IMR-90 (cell line): ENCODE results near the gene CARMIL1. TPM values are rescaled to one million over a fixed set of nuclear protein-coding genes. Genes with fewer than 3 reads are reported as not detected.

Experiments used
- ATAC-seq: fragments of 200-7000 bp; cut with Tn5 transposase; 2 replicates; pipeline ENCODE4 v1.9.1; 2020; ENCODE audit warnings: low read depth, mild to moderate bottlenecking, moderate library complexity
- BruUV-seq: library from RNA; stranded (reverse); fragments of 400-500 nt; replicated peaks from 2 replicates; lab custom pipeline; 2021; lab: Mats Ljungman, UMichigan
- CTCF ChIA-PET: fragments of 300-600 bp; formaldehyde crosslinking; extraction: SDS; loops from one replicate; lab custom pipeline; 2021; ENCODE audit warnings: antibody characterized with exemption; lab: Yijun Ruan, JAX
- POLR2A ChIA-PET: fragments of 300-600 bp; sonication (Branson Sonifier 250); formaldehyde crosslinking; loops from one replicate; lab custom pipeline; 2022; ENCODE audit warnings: antibody characterized with exemption; ENCODE audit not compliant: unreplicated experiment; lab: Charles Lee
- DNase-seq: peaks from one replicate; pipeline ENCODE4 v3.0.0; 2013
- H2AFZ ChIP-seq: replicated peaks from 2 replicates; pipeline ENCODE3; 2013; ENCODE audit warnings: low read length, mild to moderate bottlenecking; ENCODE audit not compliant: poor library complexity
- H2AK5ac ChIP-seq: 2 replicates; pipeline ENCODE4 v1.6.1; 2013; ENCODE audit warnings: low read depth, low read length, inconsistent platforms
- H2AK9ac ChIP-seq: replicated peaks from 2 replicates; pipeline ENCODE3; 2013; ENCODE audit warnings: mild to moderate bottlenecking, low read depth, low read length, moderate library complexity; ENCODE audit not compliant: poor library complexity
- H2BK120ac ChIP-seq: 2 replicates; pipeline ENCODE4 v1.6.1; 2013; ENCODE audit warnings: low read depth, low read length, inconsistent platforms
- H2BK15ac ChIP-seq: 3 replicates; pipeline ENCODE4 v1.6.1; 2013; ENCODE audit warnings: low read depth, low read length, inconsistent platforms
- H2BK20ac ChIP-seq: 2 replicates; pipeline ENCODE4 v1.6.1; 2013; ENCODE audit warnings: low read depth, mild to moderate bottlenecking, inconsistent platforms, low read length, moderate library complexity
- H2BK5ac ChIP-seq: 2 replicates; pipeline ENCODE4 v1.6.1; 2013; ENCODE audit warnings: mild to moderate bottlenecking, low read depth, low read length, inconsistent platforms; ENCODE audit not compliant: poor library complexity, severe bottlenecking
- H3K14ac ChIP-seq: replicated peaks from 2 replicates; pipeline ENCODE4 v1.6.1; 2013; ENCODE audit warnings: low read depth, low read length, inconsistent platforms
- H3K18ac ChIP-seq: 2 replicates; pipeline ENCODE4 v1.6.1; 2013; ENCODE audit warnings: low read depth, low read length, control low read depth
- H3K23ac ChIP-seq: 2 replicates; pipeline ENCODE4 v1.6.1; 2013; ENCODE audit warnings: low read depth, low read length, inconsistent platforms
- H3K27ac ChIP-seq: 2 replicates; pipeline ENCODE4 v1.5.1; 2013; ENCODE audit warnings: mild to moderate bottlenecking, control low read depth, low read length; ENCODE audit not compliant: insufficient read depth
- H3K27me3 ChIP-seq: 2 replicates; pipeline ENCODE4 v1.6.1; 2013; ENCODE audit warnings: low read length; ENCODE audit not compliant: control insufficient read depth, insufficient read depth
- H3K36me3 ChIP-seq: 2 replicates; pipeline ENCODE4 v1.6.1; 2013; ENCODE audit warnings: low read length, mixed read lengths; ENCODE audit not compliant: control insufficient read depth, insufficient read depth
- H3K4ac ChIP-seq: 2 replicates; pipeline ENCODE4 v1.6.1; 2013; ENCODE audit warnings: low read depth, low read length, inconsistent platforms
- H3K4me1 ChIP-seq: 2 replicates; pipeline ENCODE4 v1.6.1; 2013; ENCODE audit warnings: low read length, mixed read lengths; ENCODE audit not compliant: control insufficient read depth, insufficient read depth
- H3K4me2 ChIP-seq: 2 replicates; pipeline ENCODE4 v1.6.1; 2013; ENCODE audit warnings: low read depth, mild to moderate bottlenecking, control low read depth, low read length, moderate library complexity
- H3K4me3 ChIP-seq: 2 replicates; pipeline ENCODE4 v1.5.1; 2013; ENCODE audit warnings: low read depth, mild to moderate bottlenecking, control low read depth, low read length, moderate library complexity; ENCODE audit not compliant: insufficient read depth
- H3K56ac ChIP-seq: 2 replicates; pipeline ENCODE4 v1.6.1; 2013; ENCODE audit warnings: low read length, inconsistent platforms; ENCODE audit not compliant: insufficient read depth; ENCODE audit errors: extremely low read depth
- H3K79me1 ChIP-seq, 2 experiments: 2 replicates each; pipeline ENCODE4 v1.6.1; 2013; ENCODE audit warnings: low read length in 2 of 2, inconsistent platforms in 1 of 2, low read depth in 1 of 2
- H3K9ac ChIP-seq: 2 replicates; pipeline ENCODE4 v1.6.1; 2013; ENCODE audit warnings: low read depth, low read length, control low read depth
- H3K9me1 ChIP-seq: 2 replicates; pipeline ENCODE4 v1.6.1; 2013; ENCODE audit warnings: low read length, inconsistent platforms; ENCODE audit not compliant: insufficient read depth
- H3K9me3 ChIP-seq: 2 replicates; pipeline ENCODE4 v1.6.1; 2013; ENCODE audit warnings: low read length; ENCODE audit not compliant: control insufficient read depth, insufficient read depth
- H4K20me1 ChIP-seq: 2 replicates; pipeline ENCODE4 v1.6.1; 2013; ENCODE audit warnings: low read length, inconsistent platforms; ENCODE audit not compliant: insufficient read depth
- H4K5ac ChIP-seq: 2 replicates; pipeline ENCODE4 v1.6.1; 2013; ENCODE audit warnings: mild to moderate bottlenecking, low read depth, low read length, control low read depth
- H4K8ac ChIP-seq, 2 experiments: 2 replicates each; pipeline ENCODE4 v1.6.1; 2013; ENCODE audit warnings: low read depth in 2 of 2, low read length in 2 of 2, control low read depth in 1 of 2, inconsistent platforms in 1 of 2
- H4K91ac ChIP-seq: 2 replicates; pipeline ENCODE4 v1.6.1; 2013; ENCODE audit warnings: low read depth, low read length, inconsistent platforms; ENCODE audit not compliant: insufficient read depth
- BHLHE40 ChIP-seq: fragments of 150-350 bp; IDR thresholded peaks from 2 replicates; pipeline ENCODE4 v1.6.1; 2016; ENCODE audit warnings: mild to moderate bottlenecking, low read depth, low read length
- CEBPB ChIP-seq: IDR thresholded peaks from 2 replicates; pipeline ENCODE4 v1.6.1; 2012; ENCODE audit warnings: low read depth, low read length, improper control_type of control experiment
- CHD1 ChIP-seq: IDR thresholded peaks from 2 replicates; pipeline ENCODE4 v1.6.1; 2012; ENCODE audit warnings: low read depth, low read length, improper control_type of control experiment
- CTCF ChIP-seq: conservative IDR thresholded peaks from 2 replicates; pipeline ENCODE4 v1.5.1; 2012; ENCODE audit warnings: mild to moderate bottlenecking, low read depth, low read length, improper control_type of control experiment
- ELK1 ChIP-seq: fragments of 150-350 bp; IDR thresholded peaks from 2 replicates; pipeline ENCODE4 v1.6.1; 2016; ENCODE audit warnings: low read depth, mild to moderate bottlenecking, low read length, moderate library complexity, borderline replicate concordance
- FOS ChIP-seq: fragments of 150-350 bp; IDR thresholded peaks from 2 replicates; pipeline ENCODE4 v1.6.1; 2016; ENCODE audit warnings: low read depth, low read length
- MAFK ChIP-seq: IDR thresholded peaks from 2 replicates; pipeline ENCODE4 v1.6.1; 2012; ENCODE audit warnings: low read depth, low read length, improper control_type of control experiment
- MAZ ChIP-seq: IDR thresholded peaks from 2 replicates; pipeline ENCODE4 v1.6.1; 2012; ENCODE audit warnings: low read depth, mild to moderate bottlenecking, low read length, improper control_type of control experiment, moderate library complexity, borderline replicate concordance
- MXI1 ChIP-seq: IDR thresholded peaks from 2 replicates; pipeline ENCODE4 v1.6.1; 2012; ENCODE audit warnings: low read depth, mild to moderate bottlenecking, low read length, moderate library complexity, borderline replicate concordance
- NFE2L2 ChIP-seq: fragments of 150-350 bp; IDR thresholded peaks from 2 replicates; pipeline ENCODE4 v1.6.1; 2016; ENCODE audit warnings: low read depth, mild to moderate bottlenecking, low read length
- POLR2A ChIP-seq: IDR thresholded peaks from 2 replicates; pipeline ENCODE4 v1.6.1; 2012; ENCODE audit warnings: mild to moderate bottlenecking, low read depth, low read length
- RAD21 ChIP-seq: IDR thresholded peaks from 2 replicates; pipeline ENCODE4 v1.6.1; 2012; ENCODE audit warnings: low read length, improper control_type of control experiment
- RCOR1 ChIP-seq: IDR thresholded peaks from 2 replicates; pipeline ENCODE4 v1.6.1; 2012; ENCODE audit warnings: mild to moderate bottlenecking, low read length, improper control_type of control experiment; ENCODE audit not compliant: insufficient replicate concordance
- RFX5 ChIP-seq: IDR thresholded peaks from 2 replicates; pipeline ENCODE4 v1.8.0; 2012; ENCODE audit warnings: low read depth, mild to moderate bottlenecking, low read length, moderate library complexity
- SMC3 ChIP-seq: fragments of 150-350 bp; IDR thresholded peaks from 2 replicates; pipeline ENCODE4 v1.6.1; 2016; ENCODE audit warnings: low read depth, mild to moderate bottlenecking, antibody characterized with exemption, low read length, moderate library complexity
- USF2 ChIP-seq: fragments of 150-350 bp; IDR thresholded peaks from 2 replicates; pipeline ENCODE4 v1.6.1; 2017; ENCODE audit warnings: mild to moderate bottlenecking, antibody characterized with exemption, low read length, low read depth
- dilution Hi-C: fragments of 300-500 bp; cut with HindIII; formaldehyde crosslinking; loops from one replicate; pipeline ENCODE4 v1.14.3; 2018; ENCODE audit warnings: low sequenced_read_pairs; ENCODE audit not compliant: unreplicated experiment
- in situ Hi-C: fragments of 300-500 bp; cut with MboI; formaldehyde crosslinking; loops from 3 replicates; pipeline ENCODE4 v1.14.3; 2019; ENCODE audit warnings: low sequenced_read_pairs, inconsistent platforms, mixed read lengths
- intact Hi-C: fragments of 100-400 bp; cut with micrococcal nuclease; formaldehyde crosslinking; loops from 2 replicates; pipeline ENCODE4 v1.10.0; 2022
- polyA plus RNA-seq, 3 experiments: library from polyadenylated mRNA; depleted of rRNA; stranded (reverse); fragments of >200 nt; gene quantifications; 2 replicates each; pipeline ENCODE4 v1.2.3, GENCODE V29; 2012; ENCODE audit warnings: low replicate concordance in 1 of 3
- total RNA-seq: library from RNA; depleted of rRNA; stranded (reverse); fragments of >200 nt; gene quantifications from 2 replicates; pipeline ENCODE4 v1.2.3, GENCODE V29; 2012

Gene CARMIL1
- total and polyA plus RNA-seq, 2 of the 4 experiments (the other 2 are of a cell fraction), result 1.3 to 2.9 TPM

- CTCF ChIA-PET, result no interaction called here
- dilution Hi-C loops, result no loop called here
- no peak overlapping the region for H3K56ac ChIP-seq
Observed at GRCh38 chr6:25350573-25350972, 71.4 kb downstream of the CARMIL1 start.

More at GRCh38 chr6:25350573-25350972, 71.4 kb downstream of the CARMIL1 start:
- Histone ChIP-seq H3K9me1 (no peaks in the 10 kb centered on the region), H3K36me3 (no peaks in the 10 kb centered on the region), H4K91ac (no peak overlapping the region), H2BK15ac (no peak overlapping the region), H3K27me3 (no peaks in the 10 kb centered on the region), H3K4ac (no peak overlapping the region), H4K8ac (no peak overlapping the region), H3K4me2 (no peak overlapping the region), H3K79me1 (no peaks in the 10 kb centered on the region), H2AK9ac (no peak overlapping the region), H4K20me1 (no peaks in the 10 kb centered on the region), H3K14ac (no peak overlapping the region), H3K9ac (no peak overlapping the region), H3K4me3 (no peak overlapping the region), H2BK5ac (no peak overlapping the region), H3K4me1 (peaks cover 3% of the 10 kb centered on the region; the same call in 1 of the 2 replicates), H2BK20ac (no peak overlapping the region), H2AFZ (no peak overlapping the region), H2BK120ac (no peak overlapping the region; the same call in 1 of the 2 replicates), H3K23ac (no peak overlapping the region), H3K9me3 (no peaks in the 10 kb centered on the region), H2AK5ac (no peak overlapping the region), H3K18ac (no peak overlapping the region), H4K5ac (no peak overlapping the region), H3K27ac (no peak overlapping the region)
- peak; percentile 28 for ATAC-seq
- POLR2A ChIA-PET, result no interaction called here
- no TSS peak for BruUV-seq
- TF ChIP-seq NFE2L2, result no peak
- TF ChIP-seq RFX5, result no peak
- TF ChIP-seq BHLHE40, result no peak
- TF ChIP-seq CEBPB, result no peak
- no peak for TF ChIP-seq RCOR1
- TF ChIP-seq USF2, result no peak
- TF ChIP-seq CTCF, result no peak
- TF ChIP-seq ELK1, result no peak
- no peak for TF ChIP-seq MAFK
- no peak for TF ChIP-seq POLR2A
- no peak for TF ChIP-seq SMC3
- no peak for TF ChIP-seq MXI1
- TF ChIP-seq MAZ, result no peak
- no peak for TF ChIP-seq FOS
- TF ChIP-seq CHD1, result no peak
- no peak for TF ChIP-seq RAD21
- no peak for DNase-seq
- in situ Hi-C loops, result no loop called here
- intact Hi-C loops, result no loop called here
